ENCODE results near the gene ACAD11.

The ACAD11 gene

DNA sequence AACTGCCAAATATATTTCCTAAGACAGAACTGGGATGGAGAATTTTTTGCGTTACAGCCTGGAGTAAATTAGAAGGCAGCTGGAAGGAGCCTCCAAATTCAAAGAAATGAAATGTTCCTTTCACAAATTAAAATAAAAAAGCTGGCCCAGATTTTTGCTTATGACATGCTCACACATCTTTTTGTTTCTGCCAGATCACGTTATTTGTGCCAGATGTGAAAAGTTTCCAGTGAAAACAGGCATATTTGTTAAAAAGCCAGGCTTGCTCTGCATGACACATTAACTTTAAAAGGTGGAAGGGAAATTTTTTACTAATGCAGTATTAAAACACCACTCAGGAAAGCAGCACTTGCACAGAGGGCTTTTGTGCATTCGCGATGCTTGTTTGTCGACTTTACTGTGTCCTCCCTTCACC lies 85.8 kb downstream of the ACAD11 start:
- no peaks in the 10 kb centered on the region for H3K4me1 ChIP-seq
- H2AFZ ChIP-seq, result no peak overlapping the region
- no peak overlapping the region for H3K4me2 ChIP-seq (ENCODE audit: low read length)
- H3K27me3 ChIP-seq (ENCODE audit: control insufficient read depth, insufficient read depth, low read length), result no peaks in the 10 kb centered on the region
- no peaks in the 10 kb centered on the region for H3K79me2 ChIP-seq
- TF ChIP-seq, protein P1, sequence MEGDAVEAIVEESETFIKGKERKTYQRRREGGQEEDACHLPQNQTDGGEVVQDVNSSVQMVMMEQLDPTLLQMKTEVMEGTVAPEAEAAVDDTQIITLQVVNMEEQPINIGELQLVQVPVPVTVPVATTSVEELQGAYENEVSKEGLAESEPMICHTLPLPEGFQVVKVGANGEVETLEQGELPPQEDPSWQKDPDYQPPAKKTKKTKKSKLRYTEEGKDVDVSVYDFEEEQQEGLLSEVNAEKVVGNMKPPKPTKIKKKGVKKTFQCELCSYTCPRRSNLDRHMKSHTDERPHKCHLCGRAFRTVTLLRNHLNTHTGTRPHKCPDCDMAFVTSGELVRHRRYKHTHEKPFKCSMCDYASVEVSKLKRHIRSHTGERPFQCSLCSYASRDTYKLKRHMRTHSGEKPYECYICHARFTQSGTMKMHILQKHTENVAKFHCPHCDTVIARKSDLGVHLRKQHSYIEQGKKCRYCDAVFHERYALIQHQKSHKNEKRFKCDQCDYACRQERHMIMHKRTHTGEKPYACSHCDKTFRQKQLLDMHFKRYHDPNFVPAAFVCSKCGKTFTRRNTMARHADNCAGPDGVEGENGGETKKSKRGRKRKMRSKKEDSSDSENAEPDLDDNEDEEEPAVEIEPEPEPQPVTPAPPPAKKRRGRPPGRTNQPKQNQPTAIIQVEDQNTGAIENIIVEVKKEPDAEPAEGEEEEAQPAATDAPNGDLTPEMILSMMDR (IDR thresholded peaks at IDR 0.05), result no peak
- no peaks in the 10 kb centered on the region for H3K9me3 ChIP-seq (ENCODE audit: control insufficient read depth, low read length)
- no peak overlapping the region for H3K27ac ChIP-seq
- no peaks in the 10 kb centered on the region for H3K36me3 ChIP-seq (ENCODE audit: control insufficient read depth, insufficient read depth, low read length)
- H3K9ac ChIP-seq, result no peak overlapping the region
- H3K4me3 ChIP-seq (ENCODE audit: low read depth, low read length), result no peak overlapping the region

DNA sequence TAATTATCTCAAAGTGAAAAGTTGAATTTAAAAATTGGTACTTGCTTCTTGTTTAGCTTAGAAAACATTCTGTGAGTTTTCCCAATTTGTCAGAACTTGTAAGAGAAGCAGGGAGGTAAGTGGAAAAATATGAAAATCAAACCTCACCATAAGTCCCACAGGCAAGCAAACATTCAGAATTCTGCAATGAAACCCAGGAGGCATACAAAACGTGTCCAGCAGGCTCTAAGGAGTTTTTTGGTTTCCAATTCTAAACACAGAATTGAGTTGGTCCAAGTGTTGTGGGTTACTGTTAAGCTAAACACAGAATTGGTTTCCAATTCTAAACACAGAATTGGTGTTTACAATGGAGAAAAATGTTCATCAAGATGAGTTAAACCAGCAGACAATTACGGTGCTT lies 89.6 kb downstream of the ACAD11 start:
- H3K4me3 ChIP-seq (ENCODE audit: low read depth, low read length), result no peak overlapping the region
- H3K4me2 ChIP-seq (ENCODE audit: low read length), result no peak overlapping the region
- no peaks in the 10 kb centered on the region for H3K36me3 ChIP-seq (ENCODE audit: control insufficient read depth, insufficient read depth, low read length)
- H3K9ac ChIP-seq, result no peak overlapping the region
- no peaks in the 10 kb centered on the region for H3K4me1 ChIP-seq
- no peaks in the 10 kb centered on the region for H3K79me2 ChIP-seq
- H3K27me3 ChIP-seq (ENCODE audit: control insufficient read depth, insufficient read depth, low read length), result no peaks in the 10 kb centered on the region
- no peaks in the 10 kb centered on the region for H3K9me3 ChIP-seq (ENCODE audit: control insufficient read depth, low read length)
- no peak overlapping the region for H3K27ac ChIP-seq
- H2AFZ ChIP-seq, result no peak overlapping the region
- TF ChIP-seq, protein P1 (IDR thresholded peaks at IDR 0.05), result no peak

DNA sequence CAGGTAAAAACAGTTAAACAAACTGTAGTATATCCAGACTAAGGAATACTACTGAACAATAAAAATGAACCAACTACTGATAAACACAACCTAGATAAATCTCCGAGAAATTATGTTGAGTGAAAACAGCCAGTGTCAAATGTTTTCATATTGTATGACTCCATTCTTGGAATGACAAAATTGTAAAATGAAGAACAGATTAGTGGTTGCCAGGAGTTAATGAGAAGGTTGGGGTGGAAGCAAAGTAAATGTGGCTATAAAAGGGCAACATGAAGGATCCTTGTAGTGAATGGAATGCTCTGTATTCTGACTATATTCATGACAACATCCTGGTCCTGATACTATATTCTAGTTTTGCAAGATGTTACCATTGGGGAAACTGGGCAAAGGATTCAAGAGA lies 90.0 kb downstream of the ACAD11 start:
- H3K36me3 ChIP-seq (ENCODE audit: control insufficient read depth, insufficient read depth, low read length), result no peaks in the 10 kb centered on the region
- TF ChIP-seq, protein P1 (IDR thresholded peaks at IDR 0.05), result no peak

DNA sequence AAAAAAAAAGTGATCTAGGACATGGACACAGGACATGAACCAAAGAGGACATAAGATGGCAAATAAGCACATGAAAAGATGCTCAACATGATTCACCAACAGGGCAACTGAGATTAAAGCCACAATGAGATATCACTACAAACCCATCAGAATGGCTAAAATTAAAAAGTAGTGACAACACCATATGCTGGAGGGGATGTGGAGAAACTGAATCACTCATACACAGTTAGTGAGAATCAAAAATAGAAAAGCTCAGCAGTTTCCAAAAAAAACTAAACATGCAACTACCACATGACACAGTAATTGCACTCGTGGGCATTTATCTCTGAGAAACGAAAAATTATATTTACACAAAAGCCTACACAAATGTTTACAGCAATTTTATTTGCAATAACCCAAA lies 90.5 kb downstream of the ACAD11 start:
- H3K79me2 ChIP-seq, result no peaks in the 10 kb centered on the region
- no peak overlapping the region for H3K27ac ChIP-seq
- no peaks in the 10 kb centered on the region for H3K9me3 ChIP-seq (ENCODE audit: control insufficient read depth, low read length)

More for the DNA sequence above, 90.0 kb downstream of the ACAD11 start:
- no peaks in the 10 kb centered on the region for H3K27me3 ChIP-seq (ENCODE audit: control insufficient read depth, insufficient read depth, low read length)
- no peak overlapping the region for H3K4me2 ChIP-seq (ENCODE audit: low read length)
- no peak overlapping the region for H3K4me3 ChIP-seq (ENCODE audit: low read depth, low read length)
- H2AFZ ChIP-seq, result no peak overlapping the region
- H3K9me3 ChIP-seq (ENCODE audit: control insufficient read depth, low read length), result no peaks in the 10 kb centered on the region
- H3K27ac ChIP-seq, result no peak overlapping the region
- no peaks in the 10 kb centered on the region for H3K79me2 ChIP-seq
- no peaks in the 10 kb centered on the region for H3K4me1 ChIP-seq
- no peak overlapping the region for H3K9ac ChIP-seq

DNA sequence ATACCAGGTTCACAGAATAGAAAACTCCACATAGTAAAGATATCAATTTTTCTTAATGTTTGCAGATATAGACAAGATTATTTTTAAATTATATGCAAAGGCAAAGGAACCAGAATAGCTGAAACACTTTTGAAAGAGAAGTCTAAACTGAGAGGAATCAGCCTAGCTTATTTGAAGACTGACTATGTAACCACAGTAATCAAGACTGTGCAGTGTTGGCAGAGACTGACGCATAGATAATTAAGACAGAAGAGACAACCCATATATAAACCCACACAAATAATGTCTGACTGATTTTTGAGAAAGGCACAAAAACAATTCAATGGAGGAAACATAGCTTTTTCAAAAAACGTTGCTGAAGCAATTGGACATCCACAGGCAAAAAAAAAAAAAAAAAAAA lies 91.2 kb downstream of the ACAD11 start:
- TF ChIP-seq, protein P1 (IDR thresholded peaks at IDR 0.05), result no peak
- H3K27ac ChIP-seq, result no peak overlapping the region
- H3K9ac ChIP-seq, result no peak overlapping the region
- H3K9me3 ChIP-seq (ENCODE audit: control insufficient read depth, low read length), result no peaks in the 10 kb centered on the region
- H3K27me3 ChIP-seq (ENCODE audit: control insufficient read depth, insufficient read depth, low read length), result no peaks in the 10 kb centered on the region
- H3K4me3 ChIP-seq (ENCODE audit: low read depth, low read length), result no peak overlapping the region
- no peaks in the 10 kb centered on the region for H3K79me2 ChIP-seq
- no peak overlapping the region for H3K4me2 ChIP-seq (ENCODE audit: low read length)
- no peaks in the 10 kb centered on the region for H3K36me3 ChIP-seq (ENCODE audit: control insufficient read depth, insufficient read depth, low read length)
- H2AFZ ChIP-seq, result no peak overlapping the region
- no peaks in the 10 kb centered on the region for H3K4me1 ChIP-seq

More for the DNA sequence above, 90.5 kb downstream of the ACAD11 start:
- TF ChIP-seq, protein P1 (IDR thresholded peaks at IDR 0.05), result no peak
- Histone ChIP-seq H3K4me2 (ENCODE audit: low read length) (no peak overlapping the region), H2AFZ (no peak overlapping the region), H3K36me3 (ENCODE audit: control insufficient read depth, insufficient read depth, low read length) (no peaks in the 10 kb centered on the region), H3K27me3 (ENCODE audit: control insufficient read depth, insufficient read depth, low read length) (no peaks in the 10 kb centered on the region), H3K4me3 (ENCODE audit: low read depth, low read length) (no peak overlapping the region), H3K9ac (no peak overlapping the region), H3K4me1 (no peaks in the 10 kb centered on the region)
